Thoracic aorta (tissue), 2 donors: ENCODE measurements around the gene TAAR8. TPM values are rescaled to one million over a fixed set of nuclear protein-coding genes. Genes with fewer than 3 reads are reported as not detected.
"Not testable (repeated sequence)": the region's sequence is repeated elsewhere in the genome, so short reads cannot be mapped to it uniquely, and the experiment has no call there.

ENCODE experiments used
- ATAC-seq: fragments of 150-250 bp; one replicate; pipeline ENCODE4 v1.8.0; 2017; ENCODE audit warnings: low read depth; ENCODE audit not compliant: insufficient number of reproducible peaks, low FRiP score
- DNase-seq: peaks from one replicate; pipeline ENCODE4 v3.0.0-alpha.2; 2020; ENCODE audit warnings: low spot score
- H3K27ac ChIP-seq, 2 donors: fragments of 200-600 bp; sonication (generic); 1 replicate in 1 of 2; 2 replicates in 1 of 2; pipeline ENCODE4 v1.5.1; 2016; ENCODE audit warnings: mild to moderate bottlenecking in 2 of 2, moderate library complexity in 2 of 2
- H3K27me3 ChIP-seq: fragments of 200-600 bp; sonication (generic); replicated peaks from 2 replicates; pipeline ENCODE4 v1.6.0; 2016; ENCODE audit warnings: mild to moderate bottlenecking; ENCODE audit not compliant: insufficient read depth
- H3K36me3 ChIP-seq: fragments of 200-600 bp; sonication (generic); one replicate; pipeline ENCODE4 v1.5.1; 2016
- H3K4me1 ChIP-seq, 2 donors: fragments of 200-600 bp; sonication (generic); 1 replicate in 1 of 2; 2 replicates in 1 of 2; pipeline versions ENCODE4 v1.5.1 to v1.6.0; 2016; ENCODE audit warnings: low read depth in 2 of 2, mild to moderate bottlenecking in 1 of 2; ENCODE audit not compliant: control insufficient read depth in 1 of 2
- H3K4me3 ChIP-seq: fragments of 200-600 bp; sonication (generic); 2 replicates; pipeline ENCODE4 v1.5.1; 2016; ENCODE audit warnings: mild to moderate bottlenecking
- H3K9me3 ChIP-seq: fragments of 200-600 bp; sonication (generic); 2 replicates; pipeline ENCODE4 v1.5.1; 2016
- total RNA-seq, 2 donors: library from RNA; depleted of rRNA; stranded (reverse); fragments of >200 nt; gene quantifications; one replicate each; pipeline versions ENCODE4 v1.1.0 to v1.2.3, GENCODE V29; 2016
- TF ChIP-seq, protein P1 (sequence below): fragments of 200-600 bp; sonication (generic); IDR thresholded peaks from one replicate; pipeline ENCODE4 v1.5.1; 2019; ENCODE audit warnings: antibody characterized with exemption

The TAAR8 gene
- total RNA-seq, 2 donors from 2014 or later, result not detected

DNA sequence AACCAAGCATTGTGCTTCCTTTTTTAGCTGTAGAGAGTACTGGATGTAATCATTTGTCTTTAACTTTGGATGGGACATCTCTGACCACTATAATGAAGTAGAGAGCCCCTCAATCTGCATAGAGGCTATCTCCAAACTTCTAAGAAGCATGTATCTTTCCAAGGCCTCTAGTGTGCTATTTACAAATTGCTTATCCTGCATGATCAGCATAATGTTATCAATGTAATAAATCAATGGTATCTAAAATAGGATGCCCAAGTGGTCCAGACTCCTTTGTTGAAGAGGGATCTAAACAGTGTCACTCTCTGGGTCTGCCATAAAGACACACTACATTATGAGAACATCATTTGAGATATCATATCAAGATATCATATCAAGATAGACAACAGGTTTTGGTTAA lies 7.6 kb upstream of the TAAR8 start:
- DNase-seq (no peak), ATAC-seq (no peak)
- H3K27ac ChIP-seq, result no peak overlapping the region
- TF ChIP-seq, protein P1, sequence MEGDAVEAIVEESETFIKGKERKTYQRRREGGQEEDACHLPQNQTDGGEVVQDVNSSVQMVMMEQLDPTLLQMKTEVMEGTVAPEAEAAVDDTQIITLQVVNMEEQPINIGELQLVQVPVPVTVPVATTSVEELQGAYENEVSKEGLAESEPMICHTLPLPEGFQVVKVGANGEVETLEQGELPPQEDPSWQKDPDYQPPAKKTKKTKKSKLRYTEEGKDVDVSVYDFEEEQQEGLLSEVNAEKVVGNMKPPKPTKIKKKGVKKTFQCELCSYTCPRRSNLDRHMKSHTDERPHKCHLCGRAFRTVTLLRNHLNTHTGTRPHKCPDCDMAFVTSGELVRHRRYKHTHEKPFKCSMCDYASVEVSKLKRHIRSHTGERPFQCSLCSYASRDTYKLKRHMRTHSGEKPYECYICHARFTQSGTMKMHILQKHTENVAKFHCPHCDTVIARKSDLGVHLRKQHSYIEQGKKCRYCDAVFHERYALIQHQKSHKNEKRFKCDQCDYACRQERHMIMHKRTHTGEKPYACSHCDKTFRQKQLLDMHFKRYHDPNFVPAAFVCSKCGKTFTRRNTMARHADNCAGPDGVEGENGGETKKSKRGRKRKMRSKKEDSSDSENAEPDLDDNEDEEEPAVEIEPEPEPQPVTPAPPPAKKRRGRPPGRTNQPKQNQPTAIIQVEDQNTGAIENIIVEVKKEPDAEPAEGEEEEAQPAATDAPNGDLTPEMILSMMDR, result no peak
- no peaks in the 10 kb centered on the region for H3K36me3 ChIP-seq
- H3K4me3 ChIP-seq, result no peak overlapping the region
- H3K4me1 ChIP-seq, result peaks cover 0 to 3% of the 10 kb centered on the region in 2 donors
- H3K9me3 ChIP-seq, result no peaks in the 10 kb centered on the region
- H3K27me3 ChIP-seq, result no peaks in the 10 kb centered on the region

DNA sequence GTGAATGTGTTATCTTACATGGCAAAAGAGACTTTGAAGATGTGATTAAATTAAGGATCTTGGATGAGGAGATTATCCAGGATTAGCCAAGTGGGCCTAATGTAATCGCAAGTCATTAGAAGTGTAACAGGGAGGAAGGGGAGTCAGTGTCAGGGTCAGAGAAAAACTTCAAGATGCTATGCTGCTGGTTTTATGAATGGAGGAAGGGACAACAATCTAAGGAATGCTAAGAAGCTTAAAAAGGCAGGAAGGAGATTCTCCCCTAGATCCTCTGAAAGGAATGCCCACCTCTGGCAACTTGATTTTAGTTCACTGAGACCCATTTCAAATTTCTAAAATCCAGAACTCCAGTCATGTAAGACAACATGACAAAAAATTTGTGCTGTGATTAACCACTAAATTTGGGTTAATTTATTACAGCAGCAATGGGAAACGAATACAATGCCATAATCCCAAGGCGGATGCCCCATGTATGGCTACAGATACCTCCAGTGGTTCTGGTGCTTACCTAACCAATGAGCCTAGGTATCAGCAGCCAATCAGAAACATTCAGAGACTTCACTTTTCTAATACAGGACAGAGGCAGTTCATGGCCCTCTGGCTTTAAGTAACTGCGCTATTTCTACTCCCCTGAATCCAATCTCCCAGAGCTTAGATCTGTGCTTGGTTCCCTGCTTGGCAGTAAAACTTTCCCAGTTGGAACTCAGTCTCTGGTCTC lies 3.6 kb upstream of the TAAR8 start:
- Histone ChIP-seq H3K36me3 (no peaks in the 10 kb centered on the region), H3K27ac (no peak overlapping the region), H3K4me1 (no peaks in the 10 kb centered on the region), H3K4me3 (no peak overlapping the region), H3K27me3 (no peaks in the 10 kb centered on the region), H3K9me3 (no peaks in the 10 kb centered on the region)
- ATAC-seq (no peak), DNase-seq (no peak)
- TF ChIP-seq, protein P1, result no peak

DNA sequence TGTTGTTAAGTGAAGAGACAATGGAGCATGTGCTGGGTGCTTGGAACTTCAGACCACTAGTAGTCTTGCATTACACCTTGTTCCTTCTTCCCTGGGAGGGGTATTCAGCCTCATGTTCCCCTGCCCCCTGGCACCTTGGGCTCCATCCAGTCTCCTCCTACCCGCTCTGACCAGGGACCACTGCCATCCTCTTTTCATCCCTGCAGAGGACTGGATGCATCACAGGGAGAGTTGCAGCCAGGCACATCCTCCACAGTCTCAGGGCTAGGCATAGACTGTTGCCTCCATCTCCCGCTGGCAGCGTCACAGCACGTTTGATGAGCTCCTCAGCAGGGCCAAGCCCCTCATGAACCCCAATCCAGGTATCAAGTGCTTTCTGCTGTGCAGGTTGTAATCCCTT lies 1.3 kb upstream of the TAAR8 start:
- H3K4me1 ChIP-seq, result no peaks in the 10 kb centered on the region
- H3K27ac ChIP-seq, result no peak overlapping the region
- no peak overlapping the region for H3K4me3 ChIP-seq
- no peaks in the 10 kb centered on the region for H3K9me3 ChIP-seq
- no peaks in the 10 kb centered on the region for H3K27me3 ChIP-seq
- no peak for ATAC-seq
- TF ChIP-seq, protein P1, result no peak
- no peaks in the 10 kb centered on the region for H3K36me3 ChIP-seq
- no peak for DNase-seq

DNA sequence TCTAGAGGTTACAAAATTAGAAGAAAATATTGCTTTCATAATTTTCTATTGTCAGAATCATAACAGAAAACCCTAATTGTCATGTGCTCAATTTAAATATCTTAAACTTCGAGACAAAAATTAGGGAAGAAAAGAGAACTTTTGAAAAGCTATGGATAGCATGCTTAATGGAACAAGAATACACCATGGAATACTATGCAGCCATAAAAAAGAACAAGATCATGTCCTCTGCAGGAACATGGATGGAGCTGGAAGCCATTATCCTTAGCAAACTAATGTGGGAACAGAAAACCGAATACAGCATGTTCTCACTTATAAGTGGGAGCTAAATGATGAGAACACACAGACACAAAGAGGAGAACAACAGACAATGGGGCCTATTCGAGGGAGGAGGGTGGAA lies 7.6 kb downstream of the TAAR8 start:
- H3K27ac ChIP-seq, H3K36me3 ChIP-seq, H3K27me3 ChIP-seq, H3K4me3 ChIP-seq, DNase-seq, ATAC-seq, H3K4me1 ChIP-seq, H3K9me3 ChIP-seq: not testable (repeated sequence)

DNA sequence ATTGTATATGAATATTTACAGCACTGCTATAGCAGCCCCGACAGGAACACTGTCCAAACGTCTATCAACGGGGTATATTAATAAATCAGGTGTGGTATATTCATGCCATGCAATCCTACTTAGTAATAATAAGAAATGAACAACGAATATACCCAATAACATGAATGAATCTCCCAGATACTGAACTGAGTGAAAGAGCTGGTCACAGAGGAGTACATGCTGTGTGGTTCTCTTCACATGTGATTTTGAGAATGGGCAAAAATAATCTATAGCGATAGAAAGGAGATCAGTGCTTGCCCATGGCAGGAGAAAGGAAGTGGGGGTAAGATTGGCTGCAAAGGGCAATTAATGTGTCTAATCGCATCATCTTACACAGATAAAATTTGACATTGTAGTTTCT lies 13.9 kb downstream of the TAAR8 start:
- H3K36me3 ChIP-seq, result no peaks in the 10 kb centered on the region
- no peaks in the 10 kb centered on the region for H3K4me1 ChIP-seq
- no peak for DNase-seq
- H3K27me3 ChIP-seq, result no peaks in the 10 kb centered on the region
- TF ChIP-seq, protein P1, result no peak
- no peak overlapping the region for H3K4me3 ChIP-seq
- H3K9me3 ChIP-seq, result no peaks in the 10 kb centered on the region
- ATAC-seq, result no peak
- no peak overlapping the region for H3K27ac ChIP-seq

DNA sequence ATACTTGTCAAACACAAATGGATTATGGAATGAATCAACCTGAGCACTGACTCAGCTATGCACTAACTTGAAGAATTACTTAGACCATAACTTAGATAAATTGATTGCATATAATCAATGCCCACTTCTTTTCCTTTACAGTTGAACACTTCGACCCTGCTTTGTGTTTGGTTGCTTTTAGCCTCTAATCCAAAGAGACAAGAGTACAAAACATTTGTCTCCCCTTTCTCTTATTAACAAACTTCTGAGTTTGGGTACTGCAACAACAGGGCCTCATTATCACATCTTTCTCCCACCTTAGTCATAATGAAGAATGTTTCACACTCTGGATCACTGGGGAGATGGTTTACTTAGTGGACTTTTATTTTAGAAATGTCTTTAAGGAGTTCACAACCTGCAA lies 15.1 kb downstream of the TAAR8 start:
- H3K27ac ChIP-seq, result no peak overlapping the region
- no peaks in the 10 kb centered on the region for H3K36me3 ChIP-seq
- H3K27me3 ChIP-seq, result no peaks in the 10 kb centered on the region
- DNase-seq (no peak), ATAC-seq (no peak)
- no peaks in the 10 kb centered on the region for H3K4me1 ChIP-seq
- H3K4me3 ChIP-seq, result no peak overlapping the region
- no peaks in the 10 kb centered on the region for H3K9me3 ChIP-seq
- TF ChIP-seq, protein P1, result no peak
